Occipital lobe (tissue), 2 donors: Measurements from ENCODE around the gene ITPRID2. TPM values are rescaled to one million over a fixed set of nuclear protein-coding genes. Genes with fewer than 3 reads are reported as not detected.

Experiments used
- DNase-seq: peaks from one replicate; lab custom pipeline; 2025; lab: John Stamatoyannopoulos, UW
- total RNA-seq: library from RNA; depleted of rRNA; stranded (reverse); fragments of >200 nt; gene quantifications from one replicate; pipeline ENCODE4 v1.2.3, GENCODE V29; 2014

ITPRID2 gene
- total RNA-seq: 41.0 TPM

- peak; percentile 56 for DNase-seq
Measured at GRCh38 chr2:181891258-181891965, at the start of gene ITPRID2. TSS of gene ITPRID2 (plus strand) at chr2:181891730. CDS start at chr2:181892067, 337 bp downstream.

GRCh38 chr2:181844551-181845290 is 46.8 kb upstream of the ITPRID2 start:
- no peak for DNase-seq

DNA sequence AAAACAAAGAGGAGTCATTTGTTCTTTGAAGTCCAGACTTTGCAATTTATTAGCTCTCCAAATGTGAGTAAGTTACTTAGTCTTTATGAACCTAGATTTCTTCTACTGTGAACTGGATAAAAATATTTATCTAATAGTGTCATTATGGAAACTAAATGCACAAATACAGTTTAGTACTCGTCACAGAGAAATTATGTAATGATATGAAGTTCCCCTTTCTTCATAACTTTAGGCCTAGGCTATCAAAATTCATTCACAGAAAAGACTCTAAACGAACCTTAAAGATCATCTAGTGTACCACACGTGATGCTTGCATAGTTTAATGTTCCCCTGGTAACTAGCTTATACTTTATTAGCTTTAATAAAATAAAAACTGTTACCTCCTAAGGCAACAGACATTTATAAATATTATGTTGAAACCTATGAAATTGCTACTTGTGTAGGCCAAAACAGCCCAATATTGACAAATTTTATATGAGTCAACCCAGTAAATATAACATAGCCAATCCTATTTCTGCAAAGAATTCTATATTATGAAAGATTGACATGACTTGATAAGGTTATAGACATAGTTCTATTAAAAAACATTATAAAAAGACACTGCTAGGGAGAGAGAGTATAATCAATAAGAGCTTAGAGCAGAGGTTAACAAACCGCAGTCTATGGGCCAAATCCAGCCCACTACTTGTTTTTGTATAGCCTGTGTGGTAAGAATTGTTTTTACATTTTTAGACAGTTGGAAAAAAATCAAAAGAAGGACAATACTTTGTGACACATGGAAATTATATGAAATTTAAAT is 44.9 kb upstream of the ITPRID2 start:
- no peak for DNase-seq

- no peak for DNase-seq
Measured at GRCh38 chr2:181847198-181847556, 44.4 kb upstream of the ITPRID2 start.

DNA sequence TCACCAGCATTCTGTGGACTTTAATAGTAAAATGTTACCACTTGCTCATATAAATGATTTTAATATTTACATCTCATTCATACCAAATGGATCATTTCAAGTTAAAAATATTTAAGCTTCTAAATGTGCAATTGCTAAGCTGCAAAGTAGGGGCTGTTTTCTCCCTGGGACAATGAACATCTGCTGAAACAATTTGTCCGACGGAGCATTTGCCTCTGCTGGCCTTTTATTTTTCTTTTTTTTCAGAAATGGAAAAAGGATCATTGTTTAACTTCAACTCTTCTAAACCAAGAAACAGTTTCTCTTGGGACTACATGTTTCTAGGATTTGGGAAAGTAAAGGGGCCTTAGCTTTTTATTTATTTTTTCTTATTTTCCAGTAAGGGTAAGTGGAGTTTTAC is 43.8 kb upstream of the ITPRID2 start:
- DNase-seq: no peak

DNA sequence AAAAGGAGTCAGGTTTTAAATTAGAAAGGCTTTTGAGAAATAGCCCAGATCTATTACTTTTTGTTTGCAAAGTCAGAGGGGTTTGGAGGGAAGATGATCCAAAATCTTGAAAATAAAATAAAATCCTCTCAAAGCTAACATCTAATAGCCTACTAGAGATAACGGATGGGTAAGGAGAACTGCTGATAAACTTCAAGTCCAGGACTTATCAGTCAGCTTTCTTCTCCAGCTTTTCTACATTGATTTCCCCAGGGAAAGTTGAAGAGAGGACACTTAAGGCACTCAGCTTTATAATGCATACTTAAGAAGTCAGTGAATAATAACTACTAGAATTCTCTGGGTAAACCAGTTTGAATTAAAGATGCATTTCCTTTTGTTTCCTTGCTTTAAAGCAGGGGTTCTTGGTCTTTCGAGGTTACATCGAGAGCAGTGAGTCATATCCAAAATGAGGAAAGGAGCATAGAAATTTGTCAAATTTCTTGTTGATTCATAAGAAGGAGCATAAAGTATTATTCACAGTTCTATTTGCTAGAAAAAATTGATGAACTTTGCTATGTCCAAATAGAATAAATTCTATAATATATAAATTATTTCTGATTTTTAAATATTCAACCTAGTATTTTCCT is 43.2 kb upstream of the ITPRID2 start:
- no peak for DNase-seq

GRCh38 chr2:181849601-181850000 is 41.9 kb upstream of the ITPRID2 start:
- DNase-seq: no peak

DNA sequence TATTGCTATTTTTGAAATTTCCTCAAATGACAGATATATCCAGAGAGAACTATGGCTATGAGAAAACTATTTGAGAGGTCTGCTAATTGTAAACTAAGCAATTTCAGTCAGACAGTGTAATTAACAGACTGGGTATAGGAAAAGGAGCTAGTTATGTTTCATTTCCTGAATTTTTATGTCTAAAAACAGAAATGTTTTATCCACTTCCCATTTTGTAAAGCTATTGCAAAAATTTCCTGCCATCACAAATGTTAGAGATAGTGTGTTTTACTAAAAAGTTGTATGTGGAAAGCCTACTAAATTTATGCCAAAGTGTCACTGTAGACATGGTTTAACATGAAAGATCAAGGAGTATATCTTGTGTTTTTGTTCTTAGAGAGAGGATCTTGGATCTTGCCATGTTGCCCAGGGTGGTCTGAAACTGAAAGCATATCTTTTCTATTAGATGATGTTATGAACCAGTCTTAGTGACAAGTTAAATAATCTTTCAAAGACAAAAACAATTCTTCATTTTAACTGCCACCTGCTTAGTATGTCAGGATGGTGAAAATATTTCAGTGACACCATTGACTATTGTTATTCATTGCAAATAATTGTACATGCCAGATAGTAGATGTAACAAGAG is 40.5 kb upstream of the ITPRID2 start:
- no peak for DNase-seq

GRCh38 chr2:181851726-181852125 is 39.8 kb upstream of the ITPRID2 start:
- DNase-seq: no peak

GRCh38 chr2:181853696-181854095 is 37.8 kb upstream of the ITPRID2 start:
- no peak for DNase-seq

DNA sequence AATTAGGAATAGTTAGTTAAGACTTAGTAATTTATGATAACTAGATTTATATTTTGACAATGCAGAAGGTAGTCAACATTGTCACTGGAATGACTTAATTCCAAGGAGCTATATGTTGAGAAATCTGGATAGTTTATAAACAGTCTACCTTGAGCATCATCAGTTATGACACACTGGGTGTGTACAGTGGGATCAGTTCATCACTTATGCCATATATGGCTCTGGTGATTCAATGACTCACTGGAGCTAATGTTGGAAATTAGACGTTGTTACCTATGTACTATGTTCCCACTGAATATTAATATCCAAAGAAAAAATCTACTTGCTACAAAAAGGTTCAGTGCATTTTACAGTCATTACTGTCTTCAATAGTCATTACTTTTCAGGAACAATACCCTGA is 34.0 kb upstream of the ITPRID2 start:
- no peak for DNase-seq

- DNase-seq: no peak
Measured at GRCh38 chr2:181858600-181858999, 32.9 kb upstream of the ITPRID2 start.

- no peak for DNase-seq
Measured at GRCh38 chr2:181859123-181859522, 32.4 kb upstream of the ITPRID2 start.

DNA sequence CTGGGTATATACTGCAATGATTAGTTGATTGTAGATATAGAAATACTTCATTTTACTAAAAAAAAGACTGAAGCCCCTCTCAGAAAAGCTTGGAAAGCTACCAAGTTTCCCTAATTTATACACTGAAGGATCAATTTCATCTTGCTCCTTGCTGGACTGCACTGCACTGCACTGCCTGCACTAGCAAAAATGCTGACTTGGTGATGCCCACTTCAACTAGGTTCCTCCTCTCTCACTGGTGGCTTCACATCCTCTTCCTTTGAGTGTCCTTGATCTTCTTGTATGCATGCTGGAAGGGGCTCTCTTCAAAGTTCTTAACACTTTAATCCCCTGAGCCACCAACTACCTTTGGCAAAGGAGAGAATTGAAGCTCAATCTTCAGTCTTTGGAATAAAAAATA is 31.7 kb upstream of the ITPRID2 start:
- no peak for DNase-seq

DNA sequence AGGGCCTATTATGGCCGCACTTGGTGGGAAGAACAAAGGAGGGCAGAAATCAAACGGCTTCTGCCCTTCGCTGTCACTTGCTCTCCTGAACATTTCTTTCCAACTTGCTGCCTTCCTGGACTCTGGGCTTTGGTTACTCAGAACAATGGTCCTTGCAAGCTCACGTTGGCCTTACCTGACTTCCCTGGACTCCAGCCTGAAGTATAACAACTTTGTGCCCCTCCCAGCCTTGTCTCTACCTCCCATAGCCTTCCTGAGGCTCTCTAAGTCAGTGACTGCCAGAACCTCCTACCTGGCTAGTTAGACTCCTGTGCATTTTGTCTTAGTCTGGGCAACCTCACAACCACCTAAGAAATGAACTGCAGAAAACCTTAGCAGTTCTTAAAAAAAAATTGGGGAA is 30.2 kb upstream of the ITPRID2 start:
- no peak for DNase-seq

- no peak for DNase-seq
Measured at GRCh38 chr2:181862583-181863281, 28.8 kb upstream of the ITPRID2 start.

GRCh38 chr2:181872178-181872577 is 19.4 kb upstream of the ITPRID2 start:
- DNase-seq: no peak

DNA sequence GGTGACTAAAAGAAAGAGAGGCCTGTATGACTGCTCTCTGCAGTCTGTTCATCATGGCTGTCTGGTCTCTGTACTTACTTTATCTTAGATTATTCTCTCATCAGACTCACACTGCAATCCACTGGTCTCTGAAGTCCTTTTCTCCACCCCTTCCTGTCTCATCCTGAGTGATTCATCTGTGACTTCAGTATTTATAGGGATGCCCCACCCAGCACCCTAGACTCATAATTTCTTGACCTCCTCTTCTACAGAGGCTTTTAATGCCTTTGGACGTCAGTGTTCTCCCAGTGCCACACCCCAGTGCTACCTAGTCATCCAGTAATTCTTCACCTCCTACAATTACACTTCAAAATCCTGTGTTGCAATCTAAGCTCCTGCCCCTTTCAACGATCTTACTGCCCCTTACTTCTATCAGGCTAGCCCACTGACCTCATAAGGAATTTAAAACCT is 14.9 kb upstream of the ITPRID2 start:
- DNase-seq: no peak

- no peak for DNase-seq
Measured at GRCh38 chr2:181877181-181877664, 14.3 kb upstream of the ITPRID2 start.

GRCh38 chr2:181878448-181878847 is 13.1 kb upstream of the ITPRID2 start:
- no peak for DNase-seq

DNA sequence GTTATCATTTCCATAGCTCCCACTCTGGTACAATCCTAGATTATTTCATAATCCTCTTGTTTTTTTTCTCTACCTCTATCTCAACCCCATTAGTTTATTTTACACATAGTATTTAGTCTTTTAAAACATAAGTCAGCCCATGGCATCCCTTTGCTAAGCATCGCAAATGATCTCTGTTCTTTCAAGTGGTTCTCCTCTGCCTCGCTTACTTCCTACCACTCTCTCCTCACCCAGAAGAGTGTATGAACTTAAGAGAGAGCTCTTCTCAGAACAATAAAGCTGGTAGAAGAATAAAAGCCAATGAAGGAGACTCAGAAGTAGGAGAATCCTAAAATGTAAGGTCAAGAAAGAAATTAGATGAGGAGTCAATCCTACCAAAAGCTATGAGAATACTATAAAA is 12.2 kb upstream of the ITPRID2 start:
- no peak for DNase-seq
